ENCODE data around the gene DUSP5. TPM values are rescaled to one million over a fixed set of nuclear protein-coding genes. Genes with fewer than 3 reads are reported as not detected.

DUSP5 gene
- total RNA-seq, 4 donors from 2014 or later, result 3.8 to 25.7 (median 4.6) TPM

DNA sequence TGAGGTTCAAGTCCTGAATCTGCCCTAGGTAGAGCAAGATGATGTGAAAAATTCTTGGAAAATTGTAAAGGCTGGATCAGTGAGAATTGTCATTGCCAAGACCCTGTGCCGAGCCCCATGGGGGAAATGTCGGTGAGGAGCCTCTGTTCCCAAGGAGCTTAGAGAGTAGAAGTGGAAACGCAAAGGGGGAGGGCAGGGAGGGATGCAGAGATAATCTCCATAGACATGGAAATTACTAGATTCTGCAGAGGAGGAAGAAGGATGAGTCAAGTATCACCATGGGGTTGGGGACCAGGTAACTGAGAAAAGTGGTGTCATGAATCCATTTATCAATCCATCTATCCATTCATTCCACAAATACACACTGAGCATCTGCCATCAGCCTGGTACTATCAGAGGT lies 26.0 kb downstream of the DUSP5 start:
- intact Hi-C loops (cut with DNase I), result no loop called here
- Histone ChIP-seq H3K4me1 (no peaks in the 10 kb centered on the region), H3K27me3 (no peaks in the 10 kb centered on the region), H3K4me3 (no peak overlapping the region), H3K9me3 (no peaks in the 10 kb centered on the region), H3K27ac (replicated peaks in 1 of 4) (no peak overlapping the region), H3K36me3 (no peaks in the 10 kb centered on the region)
- TF ChIP-seq POLR2A (IDR thresholded peaks at IDR 0.05; ENCODE audit: low read depth) (no peak), POLR2AphosphoS5 (IDR thresholded peaks at IDR 0.05) (no peak), EP300 (IDR thresholded peaks at IDR 0.05) (no peak), CTCF (IDR thresholded peaks at IDR 0.05) (no peak)
- no peak for DNase-seq (ENCODE audit: extremely low spot score)
- 86% methylated on average over 3 of the region's 3 CpGs for WGBS

DNA sequence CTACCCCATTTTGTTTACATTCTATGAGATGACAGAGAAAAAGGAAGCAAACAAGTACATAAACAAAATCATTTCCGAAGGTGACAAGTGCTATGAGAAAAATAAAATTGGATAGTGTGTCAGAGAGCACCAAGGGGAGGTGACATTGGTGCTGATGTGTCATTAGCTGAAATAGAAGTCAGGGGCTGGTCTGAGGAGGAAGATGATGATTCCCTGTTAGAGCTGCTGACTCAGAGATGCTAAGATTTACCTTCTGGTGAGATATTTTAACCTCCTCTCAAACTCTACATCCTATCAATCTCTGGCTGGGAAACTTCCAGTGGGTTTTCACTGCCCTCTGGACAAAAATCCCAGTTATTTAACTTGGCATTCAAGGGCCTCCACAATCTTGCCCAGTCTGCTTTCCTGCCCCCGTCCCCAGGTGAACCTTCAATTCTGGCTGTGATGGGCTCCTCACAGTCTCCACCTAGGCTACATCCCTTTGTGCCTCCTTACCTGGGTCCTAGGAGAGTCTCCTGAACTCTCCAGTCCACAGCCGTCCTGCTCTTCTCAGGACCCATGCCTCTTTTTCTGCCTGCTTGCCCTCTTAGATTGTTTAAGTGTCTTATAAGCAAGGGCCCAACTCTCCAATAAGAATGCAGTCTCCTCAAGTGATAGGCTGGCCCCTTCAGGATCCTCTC lies 26.6 kb downstream of the DUSP5 start:
- H3K27me3 ChIP-seq, result no peaks in the 10 kb centered on the region
- H3K4me3 ChIP-seq, result no peak overlapping the region
- no peaks in the 10 kb centered on the region for H3K9me3 ChIP-seq
- intact Hi-C loops (cut with DNase I), result no loop called here
- TF ChIP-seq CTCF (IDR thresholded peaks at IDR 0.05) (no peak), POLR2A (IDR thresholded peaks at IDR 0.05; ENCODE audit: low read depth) (no peak), EP300 (IDR thresholded peaks at IDR 0.05) (no peak), POLR2AphosphoS5 (IDR thresholded peaks at IDR 0.05) (no peak)
- no peaks in the 10 kb centered on the region for H3K36me3 ChIP-seq
- no peak overlapping the region for H3K27ac ChIP-seq (replicated peaks in 1 of 4)
- 82% methylated on average over 3 of the region's 3 CpGs for WGBS
- DNase-seq (ENCODE audit: extremely low spot score), result no peak
- H3K4me1 ChIP-seq, result no peaks in the 10 kb centered on the region

- Histone ChIP-seq H3K9me3 (no peaks in the 10 kb centered on the region), H3K4me3 (no peak overlapping the region)
- 94% methylated on average over 2 of the region's 2 CpGs for WGBS
These were observed 27.1 kb downstream of the DUSP5 start for GRCh38 chr10:110524859-110525232.

GRCh38 chr10:110525349-110526260 lies 27.9 kb downstream of the DUSP5 start:
- TF ChIP-seq POLR2AphosphoS5 (IDR thresholded peaks at IDR 0.05), result no peak
- no peak for TF ChIP-seq POLR2A (IDR thresholded peaks at IDR 0.05; ENCODE audit: low read depth)
- TF ChIP-seq CTCF (IDR thresholded peaks at IDR 0.05), result no peak
- TF ChIP-seq EP300 (IDR thresholded peaks at IDR 0.05), result no peak
- peaks cover 8 to 11% (median 10%) of the 10 kb centered on the region in 4 donors for H3K4me1 ChIP-seq
- peaks cover 0 to 11% (median 3%) of the 10 kb centered on the region in 4 donors for H3K27me3 ChIP-seq
- H3K27ac ChIP-seq (replicated peaks in 1 of 4), result no peak overlapping the region
- no peak overlapping the region for H3K4me3 ChIP-seq
- WGBS, result 76% methylated on average over 9 of the region's 9 CpGs
- H3K9me3 ChIP-seq, result no peaks in the 10 kb centered on the region
- no peak for DNase-seq (ENCODE audit: extremely low spot score)
- intact Hi-C loops (cut with DNase I), result no loop called here
- H3K36me3 ChIP-seq, result no peaks in the 10 kb centered on the region

More at GRCh38 chr10:110524859-110525232, 27.1 kb downstream of the DUSP5 start:
- H3K27ac ChIP-seq (replicated peaks in 1 of 4), result no peak overlapping the region
- no peak for TF ChIP-seq POLR2A (IDR thresholded peaks at IDR 0.05; ENCODE audit: low read depth)
- no peak for TF ChIP-seq POLR2AphosphoS5 (IDR thresholded peaks at IDR 0.05)
- no peak for TF ChIP-seq EP300 (IDR thresholded peaks at IDR 0.05)
- TF ChIP-seq CTCF (IDR thresholded peaks at IDR 0.05), result no peak
- intact Hi-C loops (cut with DNase I), result no loop called here
- no peak for DNase-seq (ENCODE audit: extremely low spot score)
- H3K27me3 ChIP-seq, result peaks cover 0 to 3% (median 0%) of the 10 kb centered on the region in 4 donors
- H3K36me3 ChIP-seq, result no peaks in the 10 kb centered on the region
- peaks cover under 1 to 3% (median 2%) of the 10 kb centered on the region in 4 donors for H3K4me1 ChIP-seq
